WTC11 (cell line): Measurements from ENCODE around the gene UGGT2.

Experiments used
- CREM ChIP-seq: sonication (generic); formaldehyde crosslinking; IDR thresholded peaks from 2 replicates; pipeline ENCODE4 v1.8.1; 2022; ENCODE audit warnings: mild to moderate bottlenecking, missing genetic modification reagents, moderate library complexity
- NR3C1 ChIP-seq: sonication (generic); formaldehyde crosslinking; conservative IDR thresholded peaks from 2 replicates; pipeline ENCODE4 v1.8.1; 2023; ENCODE audit warnings: low read depth, mild to moderate bottlenecking, missing genetic modification reagents
- ZNF219 ChIP-seq: sonication (generic); formaldehyde crosslinking; IDR thresholded peaks from 2 replicates; pipeline ENCODE4 v1.8.0; 2023; ENCODE audit warnings: missing genetic modification reagents, mild to moderate bottlenecking, borderline replicate concordance
- ZNF232 ChIP-seq: sonication (generic); formaldehyde crosslinking; IDR thresholded peaks from 2 replicates; pipeline ENCODE4 v1.8.0; 2022; ENCODE audit warnings: mild to moderate bottlenecking, missing genetic modification reagents
- TF ChIP-seq, protein P1 (sequence below): fragments of 250-450 bp; sonication (Bioruptor Pico); IDR thresholded peaks from 2 replicates; pipeline ENCODE4 v1.9.0; 2021; ENCODE audit warnings: mild to moderate bottlenecking
- TF ChIP-seq, protein P2 (sequence below): fragments of 200-600 bp; IDR thresholded peaks from 2 replicates; pipeline ENCODE4 v1.8.0; 2022; ENCODE audit warnings: antibody characterized with exemption
- TF ChIP-seq, protein P3 (sequence below): sonication (generic); formaldehyde crosslinking; IDR thresholded peaks from 2 replicates; pipeline ENCODE4 v1.8.0; 2022; ENCODE audit warnings: mild to moderate bottlenecking, missing genetic modification reagents
- TF ChIP-seq, protein P4 (sequence below): sonication (generic); formaldehyde crosslinking; conservative IDR thresholded peaks from 2 replicates; pipeline ENCODE4 v1.8.1; 2022; ENCODE audit warnings: mild to moderate bottlenecking, missing genetic modification reagents

DNA sequence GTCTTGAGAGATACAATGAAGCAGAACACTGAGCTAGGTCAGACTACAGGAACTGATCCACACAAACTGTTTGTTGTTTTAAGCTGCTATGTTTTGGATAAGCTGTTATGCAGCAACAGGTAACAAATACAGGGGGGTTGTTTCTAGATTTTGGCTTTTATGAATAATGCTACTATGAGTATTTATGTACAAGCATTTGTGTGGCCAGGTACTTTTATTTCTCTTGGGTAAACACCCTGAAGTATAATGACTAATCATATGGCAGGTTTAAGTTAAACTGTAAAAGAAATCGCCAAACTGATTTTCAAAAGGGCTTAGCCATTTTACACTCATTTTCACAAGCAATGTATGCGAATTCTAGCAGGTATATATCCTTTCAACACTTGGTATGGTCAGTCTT is 210.3 kb downstream of the UGGT2 start:
- TF ChIP-seq NR3C1 (CRISPR knock-in tag), result no peak
- no peak for TF ChIP-seq ZNF232 (CRISPR knock-in tag)
- TF ChIP-seq, protein P1, sequence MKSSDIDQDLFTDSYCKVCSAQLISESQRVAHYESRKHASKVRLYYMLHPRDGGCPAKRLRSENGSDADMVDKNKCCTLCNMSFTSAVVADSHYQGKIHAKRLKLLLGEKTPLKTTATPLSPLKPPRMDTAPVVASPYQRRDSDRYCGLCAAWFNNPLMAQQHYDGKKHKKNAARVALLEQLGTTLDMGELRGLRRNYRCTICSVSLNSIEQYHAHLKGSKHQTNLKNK (CRISPR knock-in tag), result no peak
- TF ChIP-seq CREM, result no peak
- TF ChIP-seq, protein P2, sequence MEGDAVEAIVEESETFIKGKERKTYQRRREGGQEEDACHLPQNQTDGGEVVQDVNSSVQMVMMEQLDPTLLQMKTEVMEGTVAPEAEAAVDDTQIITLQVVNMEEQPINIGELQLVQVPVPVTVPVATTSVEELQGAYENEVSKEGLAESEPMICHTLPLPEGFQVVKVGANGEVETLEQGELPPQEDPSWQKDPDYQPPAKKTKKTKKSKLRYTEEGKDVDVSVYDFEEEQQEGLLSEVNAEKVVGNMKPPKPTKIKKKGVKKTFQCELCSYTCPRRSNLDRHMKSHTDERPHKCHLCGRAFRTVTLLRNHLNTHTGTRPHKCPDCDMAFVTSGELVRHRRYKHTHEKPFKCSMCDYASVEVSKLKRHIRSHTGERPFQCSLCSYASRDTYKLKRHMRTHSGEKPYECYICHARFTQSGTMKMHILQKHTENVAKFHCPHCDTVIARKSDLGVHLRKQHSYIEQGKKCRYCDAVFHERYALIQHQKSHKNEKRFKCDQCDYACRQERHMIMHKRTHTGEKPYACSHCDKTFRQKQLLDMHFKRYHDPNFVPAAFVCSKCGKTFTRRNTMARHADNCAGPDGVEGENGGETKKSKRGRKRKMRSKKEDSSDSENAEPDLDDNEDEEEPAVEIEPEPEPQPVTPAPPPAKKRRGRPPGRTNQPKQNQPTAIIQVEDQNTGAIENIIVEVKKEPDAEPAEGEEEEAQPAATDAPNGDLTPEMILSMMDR, result no peak
- TF ChIP-seq, protein P3, sequence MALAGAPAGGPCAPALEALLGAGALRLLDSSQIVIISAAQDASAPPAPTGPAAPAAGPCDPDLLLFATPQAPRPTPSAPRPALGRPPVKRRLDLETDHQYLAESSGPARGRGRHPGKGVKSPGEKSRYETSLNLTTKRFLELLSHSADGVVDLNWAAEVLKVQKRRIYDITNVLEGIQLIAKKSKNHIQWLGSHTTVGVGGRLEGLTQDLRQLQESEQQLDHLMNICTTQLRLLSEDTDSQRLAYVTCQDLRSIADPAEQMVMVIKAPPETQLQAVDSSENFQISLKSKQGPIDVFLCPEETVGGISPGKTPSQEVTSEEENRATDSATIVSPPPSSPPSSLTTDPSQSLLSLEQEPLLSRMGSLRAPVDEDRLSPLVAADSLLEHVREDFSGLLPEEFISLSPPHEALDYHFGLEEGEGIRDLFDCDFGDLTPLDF (CRISPR knock-in tag), result no peak
- TF ChIP-seq, protein P4, sequence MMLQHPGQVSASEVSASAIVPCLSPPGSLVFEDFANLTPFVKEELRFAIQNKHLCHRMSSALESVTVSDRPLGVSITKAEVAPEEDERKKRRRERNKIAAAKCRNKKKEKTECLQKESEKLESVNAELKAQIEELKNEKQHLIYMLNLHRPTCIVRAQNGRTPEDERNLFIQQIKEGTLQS, result no peak
- TF ChIP-seq ZNF219 (CRISPR knock-in tag), result no peak
